ENCODE results near the gene NME7.
"Not testable (repeated sequence)": the region's sequence is repeated elsewhere in the genome, so short reads cannot be mapped to it uniquely, and the experiment has no call there.

The NME7 gene

DNA sequence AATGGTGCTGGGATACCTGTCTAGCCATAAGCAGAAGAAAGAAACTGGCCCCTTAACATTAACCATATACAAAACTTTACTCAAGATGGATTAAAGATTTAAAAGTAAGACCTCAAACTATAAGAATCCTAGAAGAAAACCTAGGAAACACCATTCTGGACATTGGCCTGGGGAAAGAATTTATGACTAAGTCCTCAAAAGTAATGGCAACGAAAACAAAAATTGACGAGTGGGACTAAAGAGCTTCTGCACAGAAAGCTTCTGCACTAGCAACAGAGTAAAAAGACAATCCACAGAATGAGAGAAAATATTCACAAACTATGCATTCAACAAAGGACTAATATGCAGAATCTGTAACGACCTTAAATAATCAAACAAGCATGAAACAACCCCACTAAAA, 66.7 kb downstream of the NME7 start:
- no peak for DNase-seq

DNA sequence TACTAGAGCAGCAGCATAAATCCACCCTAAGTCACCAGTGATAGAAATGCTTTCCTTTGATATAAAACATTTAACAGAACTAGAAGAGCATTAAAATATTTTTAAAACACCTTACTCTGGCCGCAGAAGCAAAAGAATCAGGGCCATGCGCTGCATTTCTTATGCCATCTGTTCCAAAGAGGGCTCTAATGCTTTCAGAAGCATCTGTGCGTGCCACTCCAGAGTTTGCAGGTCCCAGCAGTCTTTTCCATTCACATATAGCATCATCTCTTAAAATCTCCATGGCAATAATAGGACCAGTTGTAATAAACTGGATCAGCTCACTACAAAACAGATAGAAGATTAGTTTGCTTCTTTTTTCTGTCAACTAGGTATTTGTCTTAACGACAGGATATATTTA, 69.2 kb downstream of the NME7 start:
- no peak for DNase-seq

GRCh38 chr1:169295846-169296245, 71.8 kb downstream of the NME7 start:
- DNase-seq, result no peak

GRCh38 chr1:169295425-169295824, 72.2 kb downstream of the NME7 start:
- DNase-seq, result no peak

GRCh38 chr1:169289016-169289415, 78.6 kb downstream of the NME7 start:
- DNase-seq, result no peak

DNA sequence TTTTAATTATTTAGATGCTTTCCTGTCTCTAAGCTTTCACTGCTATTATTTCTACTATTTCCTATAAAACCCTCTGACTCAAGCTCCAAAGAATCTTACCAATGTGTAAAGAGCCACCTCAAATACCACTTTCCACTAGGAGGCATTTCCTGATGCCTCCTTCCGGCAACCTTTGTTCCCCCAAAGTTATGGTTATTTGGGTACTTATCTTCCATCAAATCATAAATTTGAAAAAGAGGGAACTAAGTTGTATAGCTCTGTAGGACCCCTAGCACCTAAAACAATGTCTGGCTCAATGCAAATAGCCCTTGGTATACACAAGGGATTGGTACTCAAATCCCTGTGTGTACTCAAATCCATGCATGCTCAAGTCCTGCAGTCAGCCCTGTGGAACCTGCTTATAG, 79.6 kb downstream of the NME7 start:
- DNase-seq, result no peak

DNA sequence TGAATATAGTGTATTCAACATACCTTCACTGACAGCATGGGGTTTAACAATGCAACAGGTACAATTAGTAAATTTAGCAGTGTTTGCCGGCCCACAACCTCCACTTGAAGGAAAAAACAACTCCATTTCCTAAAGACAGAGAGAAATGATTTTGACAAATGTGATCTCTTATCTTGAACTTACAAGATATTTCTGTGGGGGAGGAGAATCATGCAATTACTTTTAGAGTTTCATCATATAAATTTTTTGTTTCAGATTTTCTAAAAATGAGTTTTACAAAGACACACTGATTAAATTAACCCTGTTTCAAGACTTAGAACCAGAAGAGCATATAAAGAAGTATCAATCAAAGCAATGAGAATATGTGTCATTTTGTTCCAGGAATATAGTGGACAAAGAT, 80.3 kb downstream of the NME7 start:
- DNase-seq, result no peak

GRCh38 chr1:169281562-169281961, 86.0 kb downstream of the NME7 start:
- DNase-seq, result not testable (repeated sequence)

- DNase-seq, result no peak
These were observed 96.5 kb downstream of the NME7 start for GRCh38 chr1:169271098-169271497.

DNA sequence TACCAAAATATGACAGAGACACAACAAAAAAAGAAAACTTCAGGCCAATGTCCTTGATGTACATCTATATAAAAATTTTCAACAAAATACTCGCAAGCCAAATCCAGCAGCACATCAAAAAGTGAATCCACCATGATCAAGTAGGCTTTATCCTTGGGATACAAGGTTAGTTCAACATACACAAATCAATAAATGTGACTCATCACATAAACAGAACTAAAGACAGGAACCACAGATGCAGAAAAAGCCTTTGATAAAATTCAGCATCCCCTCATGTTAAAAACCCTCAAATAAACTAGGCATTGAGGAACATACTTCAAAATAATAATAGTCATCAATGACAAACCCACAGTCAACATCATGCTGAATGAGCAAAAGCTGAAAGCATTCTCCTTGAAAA, 101.5 kb downstream of the NME7 start:
- no peak for DNase-seq

GRCh38 chr1:169263059-169263458, 104.5 kb downstream of the NME7 start:
- DNase-seq, result no peak

GRCh38 chr1:169261884-169262283, 105.7 kb downstream of the NME7 start:
- no peak for DNase-seq

- DNase-seq, result no peak
These were observed 107.0 kb downstream of the NME7 start for GRCh38 chr1:169260478-169261151.

DNA sequence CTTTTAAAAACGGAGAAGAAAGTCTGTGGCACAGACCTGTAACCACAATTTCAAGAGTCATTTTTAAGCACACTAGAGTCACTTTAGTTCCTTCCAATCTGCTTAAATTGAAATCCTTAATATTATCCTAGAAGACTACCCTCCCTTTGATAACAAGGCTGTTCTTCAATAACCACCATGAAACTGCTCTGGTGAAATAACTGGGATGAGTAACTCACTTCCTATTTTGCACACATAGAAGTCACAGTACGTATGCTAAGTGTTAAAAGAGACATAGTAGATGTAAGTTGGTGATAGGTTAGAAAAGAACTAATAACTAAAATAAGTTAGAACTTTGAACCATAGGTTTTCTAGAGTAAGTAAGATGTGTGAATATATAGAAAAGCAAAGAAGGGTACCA, 107.8 kb downstream of the NME7 start:
- DNase-seq, result no peak

GRCh38 chr1:169250795-169251194, 116.8 kb downstream of the NME7 start:
- no peak for DNase-seq

- no peak for DNase-seq
These were observed 117.6 kb downstream of the NME7 start for GRCh38 chr1:169250022-169250421.

DNA sequence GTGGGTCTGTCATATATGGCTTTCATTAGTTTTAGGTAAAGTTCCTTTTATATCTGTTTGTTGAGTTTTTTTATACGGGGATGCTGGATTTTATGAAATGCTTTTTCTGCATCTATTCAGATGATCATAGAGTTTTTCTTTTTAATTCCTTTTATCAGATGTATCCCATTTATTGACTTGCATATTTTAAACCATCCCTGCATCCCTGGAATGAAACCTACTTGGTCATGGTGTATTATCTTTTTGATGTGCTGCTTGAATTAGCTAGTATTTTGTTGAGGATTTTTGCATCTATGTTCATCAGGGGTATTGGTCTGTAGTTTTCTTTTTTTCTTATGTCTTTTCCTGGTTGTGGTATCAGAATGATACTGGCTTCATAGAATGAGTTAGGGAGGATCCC, 118.0 kb downstream of the NME7 start:
- DNase-seq, result no peak

- no peak for DNase-seq
These were observed 121.9 kb downstream of the NME7 start for GRCh38 chr1:169245706-169246105.

GRCh38 chr1:169240449-169241232, 127.0 kb downstream of the NME7 start:
- no peak for DNase-seq

GRCh38 chr1:169236880-169237279, 130.7 kb downstream of the NME7 start:
- no peak for DNase-seq

DNA sequence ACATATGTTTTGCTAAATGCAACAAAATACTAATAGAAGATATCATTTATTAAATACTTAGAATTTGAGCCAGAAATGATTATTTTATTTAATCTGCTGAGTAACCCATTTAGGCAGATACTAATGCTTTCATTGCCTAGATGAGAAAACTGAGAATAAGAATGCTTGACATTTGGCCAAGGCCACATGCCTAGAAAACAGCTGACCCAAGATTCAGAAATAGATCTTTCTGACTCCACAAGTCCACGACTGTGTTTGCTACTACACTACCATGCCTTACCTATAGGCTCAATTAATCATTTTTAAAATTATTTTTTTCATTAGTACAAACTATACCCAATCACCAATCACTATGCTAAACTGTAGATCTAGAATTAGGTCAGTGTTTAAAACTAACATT, 131.5 kb downstream of the NME7 start:
- DNase-seq, result no peak

DNA sequence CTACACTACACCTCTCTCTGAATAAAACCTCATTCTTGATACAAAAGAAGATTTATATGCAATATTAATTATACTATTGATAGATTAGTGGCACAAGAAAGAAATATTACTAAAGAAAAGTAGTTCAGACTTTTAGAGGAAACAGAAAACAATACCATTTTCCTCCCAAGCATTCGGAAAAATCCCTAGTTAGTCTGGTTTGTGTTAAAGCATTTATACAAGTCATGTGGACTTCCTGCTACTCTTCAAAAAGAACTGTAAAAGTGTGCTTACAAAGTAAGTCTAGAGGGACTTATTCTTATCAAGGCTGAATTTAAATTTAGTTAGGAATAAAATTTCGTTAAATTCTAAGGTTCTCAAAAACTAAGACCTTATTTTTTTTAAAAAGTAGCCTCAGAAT, 132.0 kb downstream of the NME7 start:
- no peak for DNase-seq

DNA sequence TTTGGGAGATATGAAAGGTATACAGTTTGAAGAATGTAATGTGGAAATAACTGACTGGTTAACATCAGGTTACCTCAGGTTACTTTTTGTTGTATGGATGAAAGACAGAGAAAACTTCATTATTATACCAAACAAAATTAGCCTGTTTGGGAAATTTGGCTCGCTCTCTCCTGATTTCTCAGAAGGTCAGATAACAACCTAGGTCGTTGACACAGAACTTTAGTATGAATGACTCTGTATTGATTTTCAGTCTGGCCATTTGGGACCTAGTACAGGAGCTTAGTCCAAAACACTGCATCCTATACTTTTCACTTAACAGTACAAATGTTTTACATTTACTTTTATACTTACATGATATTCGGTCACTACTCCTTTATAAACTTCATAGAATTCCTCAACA, 132.8 kb downstream of the NME7 start:
- no peak for DNase-seq

GRCh38 chr1:169217636-169218035, 150.0 kb downstream of the NME7 start:
- DNase-seq, result no peak

DNA sequence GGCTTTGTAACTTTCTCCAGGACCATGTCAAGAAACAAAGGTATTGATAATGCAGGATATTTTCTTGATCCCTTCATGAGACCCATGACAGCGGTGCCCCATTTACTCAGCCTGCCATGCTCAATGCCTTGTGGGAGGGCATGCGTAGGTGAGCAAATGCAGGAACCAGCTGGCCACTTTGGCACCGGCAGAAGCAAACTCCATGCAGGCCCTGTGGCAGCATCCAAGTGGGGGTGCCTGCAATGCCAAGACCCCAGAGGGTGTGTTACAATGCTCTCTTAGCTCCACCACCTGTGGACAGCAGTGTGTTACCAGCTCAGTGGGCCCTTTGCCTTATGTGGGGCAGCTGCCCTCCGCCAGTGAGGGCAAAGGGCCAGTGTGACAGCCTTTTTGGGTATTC, 153.0 kb downstream of the NME7 start:
- DNase-seq, result no peak

All from NCI-H1048 (cell line).